ENCODE measurements around the gene MAP2K3.
"Not testable (repeated sequence)": the region's sequence is repeated elsewhere in the genome, so short reads cannot be mapped to it uniquely, and the experiment has no call there.

GRCh38 chr17:21314701-21315111 is 30.2 kb downstream of the MAP2K3 start:
- TF ChIP-seq, protein P1, sequence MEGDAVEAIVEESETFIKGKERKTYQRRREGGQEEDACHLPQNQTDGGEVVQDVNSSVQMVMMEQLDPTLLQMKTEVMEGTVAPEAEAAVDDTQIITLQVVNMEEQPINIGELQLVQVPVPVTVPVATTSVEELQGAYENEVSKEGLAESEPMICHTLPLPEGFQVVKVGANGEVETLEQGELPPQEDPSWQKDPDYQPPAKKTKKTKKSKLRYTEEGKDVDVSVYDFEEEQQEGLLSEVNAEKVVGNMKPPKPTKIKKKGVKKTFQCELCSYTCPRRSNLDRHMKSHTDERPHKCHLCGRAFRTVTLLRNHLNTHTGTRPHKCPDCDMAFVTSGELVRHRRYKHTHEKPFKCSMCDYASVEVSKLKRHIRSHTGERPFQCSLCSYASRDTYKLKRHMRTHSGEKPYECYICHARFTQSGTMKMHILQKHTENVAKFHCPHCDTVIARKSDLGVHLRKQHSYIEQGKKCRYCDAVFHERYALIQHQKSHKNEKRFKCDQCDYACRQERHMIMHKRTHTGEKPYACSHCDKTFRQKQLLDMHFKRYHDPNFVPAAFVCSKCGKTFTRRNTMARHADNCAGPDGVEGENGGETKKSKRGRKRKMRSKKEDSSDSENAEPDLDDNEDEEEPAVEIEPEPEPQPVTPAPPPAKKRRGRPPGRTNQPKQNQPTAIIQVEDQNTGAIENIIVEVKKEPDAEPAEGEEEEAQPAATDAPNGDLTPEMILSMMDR (IDR thresholded peaks at IDR 0.05): not testable (repeated sequence)
- TF ChIP-seq POLR2A, EP300 (IDR thresholded peaks at IDR 0.05): not testable (repeated sequence)

Measured in stomach (tissue), 4 donors.